Common myeloid progenitor, CD34-positive (primary cell): Measurements from ENCODE around the gene BNIP3.

ENCODE experiments used
- CTCF ChIA-PET: fragments of 350-600 bp; sonication (Branson Sonifier 250); formaldehyde crosslinking; loops from one replicate; lab custom pipeline; 2021; ENCODE audit warnings: antibody characterized with exemption; lab: Charles Lee
- POLR2A ChIA-PET: fragments of 350-600 bp; sonication (Branson Sonifier 250); formaldehyde crosslinking; loops from one replicate; lab custom pipeline; 2021; ENCODE audit warnings: antibody characterized with exemption; lab: Charles Lee
- DNase-seq, 3 donors: peaks; one replicate each; pipeline versions ENCODE4 v3.0.0 to v3.0.0-alpha.2; 2013
- H3K27ac ChIP-seq, 2 experiments: 1 replicate in 1 of 2; 2 replicates in 1 of 2; pipeline ENCODE4 v1.7.0; 2013; ENCODE audit warnings: inconsistent platforms in 2 of 2, low read length in 2 of 2, mild to moderate bottlenecking in 2 of 2, low read depth in 1 of 2, moderate library complexity in 1 of 2; ENCODE audit not compliant: severe bottlenecking in 2 of 2, insufficient read depth in 1 of 2, poor library complexity in 1 of 2
- H3K27me3 ChIP-seq, 5 experiments: replicated peaks in 2 of 5; 1 replicate in 3 of 5; 2 replicates in 2 of 5; pipeline versions ENCODE4 v1.6.1 to v1.7.0; 2013; ENCODE audit warnings: low read length in 4 of 5, mild to moderate bottlenecking in 2 of 5, moderate library complexity in 2 of 5, inconsistent platforms in 1 of 5; ENCODE audit not compliant: insufficient read depth in 5 of 5, control insufficient read depth in 4 of 5
- H3K36me3 ChIP-seq, 4 experiments: 1 replicate in 2 of 4; 2 replicates in 2 of 4; pipeline versions ENCODE4 v1.6.1 to v1.7.0; 2013; ENCODE audit warnings: low read length in 3 of 4, control low read depth in 1 of 4, mild to moderate bottlenecking in 1 of 4; ENCODE audit not compliant: control insufficient read depth in 4 of 4, insufficient read depth in 4 of 4
- H3K4me1 ChIP-seq, 4 experiments: 1 replicate in 3 of 4; 2 replicates in 1 of 4; pipeline versions ENCODE4 v1.6.1 to v1.7.1; 2013; ENCODE audit warnings: low read length in 3 of 4, mild to moderate bottlenecking in 3 of 4, control low read depth in 1 of 4, inconsistent platforms in 1 of 4, moderate library complexity in 1 of 4; ENCODE audit not compliant: control insufficient read depth in 4 of 4, insufficient read depth in 4 of 4; ENCODE audit errors: control extremely low read depth in 1 of 4
- H3K4me3 ChIP-seq, 7 experiments: 1 replicate in 4 of 7; 2 replicates in 3 of 7; pipeline versions ENCODE4 v1.5.1 to v1.7.0; 2013; ENCODE audit warnings: mild to moderate bottlenecking in 7 of 7, low read length in 6 of 7, moderate library complexity in 6 of 7, inconsistent platforms in 2 of 7, low read depth in 2 of 7, control low read depth in 1 of 7; ENCODE audit not compliant: insufficient read depth in 4 of 7, control insufficient read depth in 1 of 7; ENCODE audit errors: extremely low read depth in 1 of 7
- H3K9me3 ChIP-seq, 5 experiments: 1 replicate in 4 of 5; 2 replicates in 1 of 5; pipeline versions ENCODE4 v1.6.1 to v1.7.1; 2013; ENCODE audit warnings: low read length in 4 of 5, mild to moderate bottlenecking in 2 of 5, inconsistent platforms in 1 of 5, low read depth in 1 of 5, moderate library complexity in 1 of 5; ENCODE audit not compliant: control insufficient read depth in 4 of 5, insufficient read depth in 2 of 5; ENCODE audit errors: control extremely low read depth in 1 of 5
- whole genome bisulfite sequencing: methylation state at CpG from one replicate; pipeline ENCODE4 v1.1.5; 2013; ENCODE audit not compliant: insufficient coverage; 5-methylcytosine and 5-hydroxymethylcytosine counted together

Gene BNIP3

GRCh38 chr10:132003282-132003924 lies 21.7 kb upstream of the BNIP3 start:
- Histone ChIP-seq H3K9me3 (peaks cover 0 to 9% (median 0%) of the 10 kb centered on the region in 5 experiments), H3K27me3 (peaks cover 0 to 11% (median 0%) of the 10 kb centered on the region in 5 experiments), H3K4me3 (no peak overlapping the region), H3K36me3 (no peaks in the 10 kb centered on the region), H3K27ac (no peak overlapping the region), H3K4me1 (no peaks in the 10 kb centered on the region)
- ChIA-PET CTCF (no interaction called here), POLR2A (no interaction called here)
- 85% methylated on average over 11 of the region's 12 CpGs for WGBS
- DNase-seq = no peak

DNA sequence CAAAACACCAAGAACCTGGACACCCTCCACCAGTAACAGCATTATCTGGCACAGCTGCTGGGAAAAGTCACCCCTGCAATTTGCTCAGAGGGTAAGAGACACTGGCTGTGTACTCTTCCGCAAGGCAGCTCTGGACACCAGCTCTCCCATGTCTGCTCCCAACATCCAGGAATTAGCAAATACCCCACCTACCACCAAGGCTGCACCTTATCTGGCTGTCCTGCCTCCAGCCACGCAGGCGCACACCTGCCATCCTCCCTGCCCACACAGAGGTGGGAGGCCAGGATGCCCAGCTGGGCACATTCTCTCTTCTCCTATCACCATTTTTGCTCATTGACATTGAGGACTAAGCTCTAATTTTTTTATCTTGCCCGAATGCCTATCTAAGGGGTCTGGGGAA lies 20.3 kb upstream of the BNIP3 start:
- POLR2A ChIA-PET = interaction anchor here (0.6 kb wide), 1 partner anchor 10 kb away, joined by 3 read pairs; no protein-coding TSS in a partner anchor
- DNase-seq = no peak
- no peak overlapping the region for H3K4me3 ChIP-seq
- no peaks in the 10 kb centered on the region for H3K4me1 ChIP-seq
- no peaks in the 10 kb centered on the region for H3K36me3 ChIP-seq
- H3K27ac ChIP-seq = no peak overlapping the region
- CTCF ChIA-PET = no interaction called here
- WGBS = 100% methylated on average over 2 of the region's 4 CpGs
- peaks cover 0 to 9% (median 0%) of the 10 kb centered on the region in 5 experiments for H3K9me3 ChIP-seq
- H3K27me3 ChIP-seq = peaks cover 0 to 11% (median 0%) of the 10 kb centered on the region in 5 experiments

- WGBS = 82% methylated on average over 13 of the region's 15 CpGs
- Histone ChIP-seq H3K36me3 (no peaks in the 10 kb centered on the region), H3K27ac (no peak overlapping the region), H3K4me1 (no peaks in the 10 kb centered on the region), H3K9me3 (peaks cover 0 to 9% (median 0%) of the 10 kb centered on the region in 5 experiments), H3K4me3 (peak overlapping the region in 1 of 7 experiments; percentile 23), H3K27me3 (peaks cover 0 to 11% (median 0%) of the 10 kb centered on the region in 5 experiments)
- CTCF ChIA-PET = no interaction called here
- POLR2A ChIA-PET = no interaction called here
- DNase-seq = peak in 2 of 3 donors; percentile 15 to 31
Observed at GRCh38 chr10:132001238-132001972, 19.7 kb upstream of the BNIP3 start.

DNA sequence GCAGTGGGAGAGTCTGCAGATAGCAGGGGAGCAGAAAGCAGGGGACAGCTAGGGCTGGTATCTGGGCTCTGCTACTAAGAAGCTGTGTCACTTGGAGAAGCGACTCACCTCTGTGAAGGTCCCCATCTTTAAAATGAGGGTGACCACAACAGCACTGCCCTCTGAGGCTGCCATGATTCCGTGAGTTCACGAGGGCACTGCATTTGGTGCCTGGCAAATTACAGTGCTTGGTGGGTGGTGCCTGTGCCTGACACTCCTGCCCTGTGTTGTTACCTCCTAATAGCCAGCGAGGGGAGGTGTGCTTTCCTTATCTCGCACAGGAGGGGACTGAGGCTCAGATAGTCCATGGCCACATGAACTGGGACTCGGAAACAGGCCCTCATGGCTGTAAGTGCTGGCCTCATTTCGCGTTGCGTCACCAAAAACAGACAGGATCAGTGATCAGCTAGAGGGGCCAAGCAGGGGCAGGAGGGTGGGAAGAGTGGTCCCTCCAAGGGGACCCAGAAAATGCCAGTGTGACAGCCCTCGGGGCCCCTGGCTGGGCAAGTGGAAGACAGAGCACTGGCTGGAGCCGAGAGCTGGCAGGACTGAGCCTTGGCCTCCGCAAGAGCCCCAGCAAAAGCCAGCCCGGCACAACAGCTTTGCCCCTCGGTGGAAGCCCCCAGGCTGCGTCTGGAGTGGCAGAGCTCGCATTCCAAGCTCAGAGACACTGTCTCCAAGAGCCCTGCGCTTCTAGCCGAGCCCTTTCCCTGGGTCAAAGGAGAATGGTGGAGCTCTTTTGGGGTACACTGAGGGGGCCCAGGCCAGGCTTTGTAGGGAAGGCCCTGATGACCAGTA lies 17.3 kb upstream of the BNIP3 start:
- POLR2A ChIA-PET = no interaction called here
- WGBS = 99% methylated on average over 18 of the region's 18 CpGs
- no peaks in the 10 kb centered on the region for H3K4me1 ChIP-seq
- peaks cover 0 to 9% (median 0%) of the 10 kb centered on the region in 5 experiments for H3K27me3 ChIP-seq
- H3K4me3 ChIP-seq = no peak overlapping the region
- H3K27ac ChIP-seq = no peak overlapping the region
- no peak for DNase-seq
- CTCF ChIA-PET = interaction anchor here (1.3 to 1.6 kb wide), 3 partner anchors 15 to 24 kb away, joined by 3 to 6 read pairs (median 3); no protein-coding TSS in a partner anchor
- no peaks in the 10 kb centered on the region for H3K9me3 ChIP-seq
- H3K36me3 ChIP-seq = no peaks in the 10 kb centered on the region

DNA sequence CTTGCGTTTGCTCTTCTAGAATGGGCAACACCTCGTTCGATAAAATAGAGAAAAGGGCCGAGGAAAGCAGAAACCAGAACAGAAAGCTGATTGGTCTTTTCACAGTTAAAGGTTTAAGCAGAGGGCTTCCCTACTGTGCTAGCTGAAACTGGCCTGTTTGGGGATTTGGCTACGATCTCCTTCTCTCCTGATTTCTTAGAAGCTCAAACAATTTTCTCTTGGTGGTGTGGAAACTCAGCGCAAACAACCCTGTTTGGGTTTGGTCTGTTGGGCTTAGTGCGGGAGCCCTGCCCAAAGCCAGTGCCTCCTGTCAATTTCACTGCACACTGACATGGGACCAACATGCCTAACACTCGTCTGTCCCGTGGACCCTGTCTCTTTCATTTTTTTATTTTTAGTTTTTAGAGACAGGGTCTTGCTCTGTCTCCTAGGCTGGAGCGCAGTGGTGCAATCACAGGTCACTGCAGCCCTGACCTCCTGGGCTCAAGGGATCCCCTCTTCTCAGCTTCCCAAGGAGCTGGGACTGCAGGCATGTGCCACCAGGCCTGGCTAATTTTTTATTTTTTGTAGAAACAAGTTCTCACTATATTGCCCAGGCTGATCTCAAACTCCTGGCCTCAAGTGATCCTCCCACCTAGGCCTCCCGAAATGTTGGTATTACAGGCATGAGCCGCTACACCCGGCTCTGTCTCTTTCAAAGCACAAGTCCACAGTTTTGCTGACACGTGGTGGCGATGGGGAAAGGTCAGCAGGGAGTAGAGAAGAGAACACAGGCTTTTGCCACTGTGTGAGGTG lies 16.5 kb upstream of the BNIP3 start:
- POLR2A ChIA-PET = no interaction called here

GRCh38 chr10:131997366-131998049 lies 15.8 kb upstream of the BNIP3 start:
- H3K36me3 ChIP-seq = no peaks in the 10 kb centered on the region
- no peaks in the 10 kb centered on the region for H3K4me1 ChIP-seq
- no peaks in the 10 kb centered on the region for H3K9me3 ChIP-seq
- ChIA-PET CTCF (interaction anchor here (1.1 kb wide), 1 partner anchor 18 kb away, joined by 3 read pairs; no protein-coding TSS in a partner anchor), POLR2A (interaction anchor here (0.6 kb wide), 1 partner anchor 114 kb away, joined by 3 read pairs; no protein-coding TSS in a partner anchor)
- H3K27ac ChIP-seq = no peak overlapping the region
- H3K4me3 ChIP-seq = no peak overlapping the region
- WGBS = 92% methylated on average over 12 of the region's 13 CpGs
- H3K27me3 ChIP-seq = peaks cover 0 to 4% (median 0%) of the 10 kb centered on the region in 5 experiments
- no peak for DNase-seq

More for the DNA sequence above, 16.5 kb upstream of the BNIP3 start:
- no peak for DNase-seq
- Histone ChIP-seq H3K4me3 (no peak overlapping the region), H3K4me1 (no peaks in the 10 kb centered on the region), H3K9me3 (no peaks in the 10 kb centered on the region), H3K36me3 (no peaks in the 10 kb centered on the region), H3K27me3 (peaks cover 0 to 6% (median 0%) of the 10 kb centered on the region in 5 experiments), H3K27ac (no peak overlapping the region)
- CTCF ChIA-PET = no interaction called here
- WGBS = 86% methylated on average over 14 of the region's 15 CpGs
